Prostate gland (tissue), 2 donors: ENCODE results near the gene SSH2. TPM values are rescaled to one million over a fixed set of nuclear protein-coding genes. Genes with fewer than 3 reads are reported as not detected.

Experiments
- DNase-seq: peaks from one replicate; pipeline ENCODE4 v3.0.0-alpha.2; 2019; ENCODE audit warnings: low spot score
- H3K27ac ChIP-seq, 2 donors: fragments of 200-600 bp; sonication (generic); 2 replicates each; pipeline ENCODE4 v1.5.1; 2017 to 2019
- H3K27me3 ChIP-seq: fragments of 200-600 bp; sonication (generic); replicated peaks from 2 replicates; pipeline ENCODE4 v1.5.1; 2019; ENCODE audit not compliant: insufficient read depth
- H3K36me3 ChIP-seq, 2 donors: fragments of 200-600 bp; sonication (generic); 1 replicate in 1 of 2; 2 replicates in 1 of 2; pipeline versions ENCODE4 v1.5.1 to v1.8.1; 2017 to 2019
- H3K4me1 ChIP-seq: fragments of 200-600 bp; sonication (generic); replicated peaks from 2 replicates; pipeline ENCODE4 v1.5.1; 2019
- H3K4me3 ChIP-seq, 2 donors: fragments of 200-600 bp; sonication (generic); 2 replicates each; pipeline ENCODE4 v1.5.1; 2017 to 2019
- H3K9me3 ChIP-seq: fragments of 200-600 bp; sonication (generic); 2 replicates; pipeline ENCODE4 v1.5.1; 2017
- POLR2A ChIP-seq: fragments of 450-650 bp; IDR thresholded peaks from one replicate; pipeline ENCODE4 v1.6.1; 2016; ENCODE audit warnings: antibody characterized with exemption, mild to moderate bottlenecking
- POLR2AphosphoS5 ChIP-seq: sonication (generic); formaldehyde crosslinking; IDR thresholded peaks from one replicate; pipeline ENCODE4 v1.6.1; 2017; ENCODE audit warnings: antibody characterized with exemption
- WGBS: methylation state at CpG from one replicate; pipeline ENCODE4 v1.1.5; 2018; 5-methylcytosine and 5-hydroxymethylcytosine counted together
- intact Hi-C: fragments of 100-400 bp; cut with DNase I; formaldehyde crosslinking; loops from one replicate; pipeline ENCODE4 v1.14.2; 2022
- total RNA-seq, 2 donors: library from RNA; depleted of rRNA; stranded (reverse); fragments of >200 nt; gene quantifications; one replicate each; pipeline ENCODE4 v1.1.0, GENCODE V29; 2016
- TF ChIP-seq, protein P1 (sequence below), 4 experiments: fragments of 200-600 bp in 2 of 4; fragments of 450-650 bp in 2 of 4; sonication (generic) in 2 of 4; IDR thresholded peaks; 1 replicate in 3 of 4; 2 replicates in 1 of 4; pipeline ENCODE4 v1.5.1; 2016 to 2019; ENCODE audit warnings: antibody characterized with exemption in 4 of 4, mild to moderate bottlenecking in 2 of 4, moderate library complexity in 2 of 4

The SSH2 gene
- total RNA-seq, 2 donors from 2014 or later = 10.1 to 27.5 TPM

DNA sequence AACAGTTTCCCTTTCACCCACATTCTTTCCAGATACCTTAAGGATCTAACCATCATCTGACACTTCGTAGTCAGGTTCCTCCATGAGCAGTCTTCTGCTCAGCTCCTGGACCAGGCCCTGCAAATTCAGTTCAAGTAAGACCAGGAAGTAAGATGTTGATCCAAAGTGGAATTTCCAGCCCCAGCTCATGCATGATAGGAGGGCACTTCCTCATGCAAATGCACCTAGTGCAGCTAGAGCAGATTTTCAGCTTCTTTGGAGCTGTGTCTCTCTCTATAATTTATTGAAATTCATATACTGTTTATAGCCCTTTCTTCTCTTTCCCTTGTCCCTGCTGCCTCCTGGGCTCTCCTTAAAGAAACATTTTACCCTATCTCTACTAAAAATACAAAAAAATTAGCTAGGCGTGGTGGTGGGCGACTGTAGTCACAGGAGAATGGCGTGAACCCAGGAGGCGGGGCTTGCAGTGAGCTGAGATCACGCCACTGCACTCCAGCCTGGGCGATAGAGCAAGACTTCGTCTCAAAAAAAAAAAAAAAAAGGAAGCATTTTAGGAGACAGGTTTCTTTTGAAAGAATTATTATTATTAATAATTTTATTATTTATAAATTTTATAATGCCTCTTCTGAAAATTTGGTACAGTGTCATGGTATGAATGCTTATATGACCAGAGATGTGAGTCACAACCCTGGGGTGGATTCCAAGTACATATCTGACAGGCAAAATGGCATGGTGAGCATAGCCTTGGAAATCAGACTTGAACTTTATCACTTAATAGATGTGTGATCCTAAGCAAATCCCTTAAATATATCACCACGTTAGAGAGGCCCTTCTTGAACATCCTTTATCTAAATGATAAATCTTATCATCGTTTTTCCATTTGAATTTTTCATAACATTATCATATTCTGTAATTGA is 94.3 kb downstream of the SSH2 start:
- H3K4me1 ChIP-seq = no peaks in the 10 kb centered on the region
- no peak overlapping the region for H3K27ac ChIP-seq
- H3K27me3 ChIP-seq = no peaks in the 10 kb centered on the region
- DNase-seq = no peak
- no peaks in the 10 kb centered on the region for H3K9me3 ChIP-seq
- 91% methylated on average over 10 of the region's 10 CpGs for WGBS
- no peak overlapping the region for H3K4me3 ChIP-seq
- H3K36me3 ChIP-seq = no peaks in the 10 kb centered on the region
- TF ChIP-seq, protein P1, sequence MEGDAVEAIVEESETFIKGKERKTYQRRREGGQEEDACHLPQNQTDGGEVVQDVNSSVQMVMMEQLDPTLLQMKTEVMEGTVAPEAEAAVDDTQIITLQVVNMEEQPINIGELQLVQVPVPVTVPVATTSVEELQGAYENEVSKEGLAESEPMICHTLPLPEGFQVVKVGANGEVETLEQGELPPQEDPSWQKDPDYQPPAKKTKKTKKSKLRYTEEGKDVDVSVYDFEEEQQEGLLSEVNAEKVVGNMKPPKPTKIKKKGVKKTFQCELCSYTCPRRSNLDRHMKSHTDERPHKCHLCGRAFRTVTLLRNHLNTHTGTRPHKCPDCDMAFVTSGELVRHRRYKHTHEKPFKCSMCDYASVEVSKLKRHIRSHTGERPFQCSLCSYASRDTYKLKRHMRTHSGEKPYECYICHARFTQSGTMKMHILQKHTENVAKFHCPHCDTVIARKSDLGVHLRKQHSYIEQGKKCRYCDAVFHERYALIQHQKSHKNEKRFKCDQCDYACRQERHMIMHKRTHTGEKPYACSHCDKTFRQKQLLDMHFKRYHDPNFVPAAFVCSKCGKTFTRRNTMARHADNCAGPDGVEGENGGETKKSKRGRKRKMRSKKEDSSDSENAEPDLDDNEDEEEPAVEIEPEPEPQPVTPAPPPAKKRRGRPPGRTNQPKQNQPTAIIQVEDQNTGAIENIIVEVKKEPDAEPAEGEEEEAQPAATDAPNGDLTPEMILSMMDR (IDR thresholded peaks at IDR 0.05) = no peak
- TF ChIP-seq POLR2A (no peak), POLR2AphosphoS5 (no peak)
- intact Hi-C loops = no loop called here

DNA sequence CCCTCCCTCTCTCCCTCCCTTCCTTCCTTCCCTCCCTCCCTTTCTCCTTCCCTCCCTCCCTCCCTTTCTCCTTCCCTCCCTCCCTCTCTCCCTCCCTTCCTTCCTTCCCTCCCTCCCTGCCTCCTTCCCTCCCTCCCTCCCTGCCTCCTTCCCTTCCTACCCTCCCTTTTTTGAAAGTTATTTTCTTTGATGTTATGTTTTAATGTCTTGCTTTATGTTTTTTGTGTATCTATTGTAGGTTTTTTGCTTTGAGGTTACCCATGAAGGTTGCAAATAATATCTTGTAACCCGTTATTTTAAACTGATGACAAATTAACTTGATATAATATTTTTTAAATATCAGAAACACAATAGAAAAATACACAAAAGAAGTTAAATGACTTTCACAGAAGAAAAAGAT is 96.2 kb downstream of the SSH2 start:
- H3K9me3 ChIP-seq = no peaks in the 10 kb centered on the region
- no peaks in the 10 kb centered on the region for H3K4me1 ChIP-seq
- no peak for DNase-seq
- 91% methylated on average over 1 of the region's 1 CpG for WGBS
- no peak overlapping the region for H3K4me3 ChIP-seq
- no peaks in the 10 kb centered on the region for H3K36me3 ChIP-seq
- no peaks in the 10 kb centered on the region for H3K27me3 ChIP-seq
- H3K27ac ChIP-seq = no peak overlapping the region
- intact Hi-C loops = no loop called here
- TF ChIP-seq, protein P1 (IDR thresholded peaks at IDR 0.05) = no peak
- TF ChIP-seq POLR2A = no peak
- no peak for TF ChIP-seq POLR2AphosphoS5

DNA sequence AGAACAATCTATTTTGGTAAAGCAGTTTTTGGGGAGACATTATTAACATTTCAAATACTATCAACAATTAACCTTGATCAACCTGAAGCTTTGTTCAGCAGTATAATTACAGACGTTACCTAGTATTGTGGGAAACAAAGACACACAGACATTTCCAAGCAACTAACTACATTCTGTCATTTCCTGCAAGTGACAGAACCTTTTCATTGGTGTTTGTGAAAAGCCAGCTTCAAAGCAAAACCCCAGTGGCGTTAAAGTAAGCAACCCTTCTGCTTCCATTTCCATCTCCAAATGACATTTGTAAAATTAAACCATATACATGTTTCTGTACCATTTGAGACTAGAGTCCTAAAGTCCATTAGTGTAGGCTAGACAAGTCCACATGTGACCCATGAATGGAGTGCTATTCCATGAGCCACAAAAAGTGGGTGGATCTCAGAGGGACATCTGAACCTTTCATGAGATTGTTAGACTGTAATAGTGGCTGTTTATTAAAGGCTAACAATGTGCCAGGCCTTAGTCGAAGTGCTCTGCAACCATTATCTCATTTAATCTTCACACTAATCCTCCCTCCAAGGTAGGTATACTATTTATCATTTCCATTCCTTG is 101.2 kb downstream of the SSH2 start:
- H3K4me3 ChIP-seq = no peak overlapping the region
- DNase-seq = no peak
- no peaks in the 10 kb centered on the region for H3K4me1 ChIP-seq
- no peaks in the 10 kb centered on the region for H3K27me3 ChIP-seq
- H3K36me3 ChIP-seq = no peaks in the 10 kb centered on the region
- H3K9me3 ChIP-seq = no peaks in the 10 kb centered on the region
- TF ChIP-seq POLR2AphosphoS5 = no peak
- no peak for TF ChIP-seq POLR2A
- TF ChIP-seq, protein P1 (IDR thresholded peaks at IDR 0.05) = no peak
- intact Hi-C loops = no loop called here
- no peak overlapping the region for H3K27ac ChIP-seq
- WGBS = 79% methylated on average over 3 of the region's 3 CpGs

DNA sequence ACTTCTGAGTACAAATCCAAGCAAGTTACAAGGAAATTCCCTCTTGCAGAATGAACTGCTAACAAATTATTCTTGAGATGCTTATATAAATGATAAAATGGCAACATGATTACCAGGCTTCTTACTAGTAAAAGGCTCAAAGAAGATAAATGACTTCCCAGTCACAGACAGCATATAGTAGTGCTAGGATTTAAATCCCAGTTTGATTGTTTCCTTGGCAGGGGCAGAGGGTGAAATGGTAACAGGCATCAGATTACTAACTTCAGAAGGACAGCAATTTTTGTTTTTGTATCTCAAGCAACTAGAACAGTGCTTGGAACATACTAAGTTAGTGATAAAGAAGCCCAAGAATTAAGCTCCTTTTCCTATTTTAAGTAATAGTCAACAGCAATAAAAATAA is 102.8 kb downstream of the SSH2 start:
- DNase-seq = no peak
- Histone ChIP-seq H3K27ac (no peak overlapping the region), H3K4me1 (no peaks in the 10 kb centered on the region), H3K27me3 (no peaks in the 10 kb centered on the region), H3K4me3 (no peak overlapping the region), H3K36me3 (no peaks in the 10 kb centered on the region), H3K9me3 (no peaks in the 10 kb centered on the region)
- no peak for TF ChIP-seq POLR2AphosphoS5
- TF ChIP-seq POLR2A = no peak
- TF ChIP-seq, protein P1 (IDR thresholded peaks at IDR 0.05) = no peak
- intact Hi-C loops = no loop called here
